ENCODE data around the gene USP10. TPM values are rescaled to one million over a fixed set of nuclear protein-coding genes. Genes with fewer than 3 reads are reported as not detected.

The USP10 gene
- total RNA-seq, 1 experiment from 2014 or later = 203 TPM

DNA sequence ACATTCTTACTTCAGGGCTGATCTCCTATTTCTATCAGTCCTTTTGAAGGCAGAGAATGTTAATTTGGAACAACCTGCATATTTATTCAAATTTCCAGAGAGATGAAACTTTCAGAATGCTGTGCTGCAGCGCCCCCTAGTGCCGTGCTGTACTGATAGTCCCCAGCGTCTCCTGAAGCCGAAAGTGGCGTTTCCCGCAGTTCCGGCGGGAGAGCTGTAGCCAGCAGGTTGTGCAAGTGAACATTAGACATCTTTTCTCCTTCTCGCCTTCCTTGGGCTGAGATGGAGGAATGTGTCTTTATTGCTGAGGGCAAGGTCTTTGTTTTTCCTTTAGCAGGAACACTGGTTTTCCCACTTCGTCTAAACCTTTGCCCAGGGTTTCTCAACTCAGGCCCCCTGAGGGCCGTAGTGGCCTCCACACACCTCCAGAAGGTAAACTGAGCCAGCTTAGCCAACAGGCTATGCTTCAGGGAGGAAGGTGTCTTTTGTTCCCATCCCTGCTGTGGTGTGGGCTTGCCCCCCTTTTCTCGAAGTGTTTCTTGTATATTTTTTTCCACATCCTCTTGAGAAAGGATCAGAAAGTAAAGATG is 26.4 kb downstream of the USP10 start:
- no peaks in the 10 kb centered on the region for H3K27me3 Mint-ChIP-seq (ENCODE audit: low read depth)
- Histone ChIP-seq H3T11ph (ENCODE audit: low read length) (no peak overlapping the region), H3K27me3 (ENCODE audit: insufficient read depth, low read length) (no peaks in the 10 kb centered on the region), H3K79me1 (ENCODE audit: insufficient read depth, low read depth, low read length, poor library complexity, severe bottlenecking) (peaks cover 8% of the 10 kb centered on the region), H3K14ac (ENCODE audit: insufficient read depth, low read length) (no peak overlapping the region), H3K79me2 (ENCODE audit: insufficient read depth, low read length) (peaks cover 43% of the 10 kb centered on the region; the same call in 1 of the 2 replicates), H3K9ac (ENCODE audit: extremely low read depth, insufficient read length, low read length) (no peak overlapping the region), H3K23me2 (ENCODE audit: insufficient read length, low read depth, low read length, poor library complexity, severe bottlenecking) (no peaks in the 10 kb centered on the region), H2BK5ac (ENCODE audit: insufficient read length, low read length) (no peak overlapping the region), H2BK12ac (ENCODE audit: insufficient read length, low read depth, low read length) (peak overlapping the region; percentile 53), H3K56ac (ENCODE audit: insufficient read length, low read depth, low read length) (no peak overlapping the region), H4K91ac (ENCODE audit: insufficient read length, low read depth, low read length) (no peak overlapping the region), H2BK20ac (ENCODE audit: low read depth, low read length, poor library complexity, severe bottlenecking) (no peak overlapping the region), H2BK15ac (ENCODE audit: low read depth, low read length) (no peak overlapping the region), H3K4ac (ENCODE audit: low read depth, low read length) (no peak overlapping the region), H3K23ac (ENCODE audit: insufficient read length, low read depth, low read length) (no peak overlapping the region), H4K20me1 (ENCODE audit: control insufficient read depth, insufficient read depth, insufficient read length) (no peaks in the 10 kb centered on the region), H3K4me1 (ENCODE audit: insufficient read depth, low read length) (peaks cover 13% of the 10 kb centered on the region; the same call in 1 of the 2 replicates), H4K5ac (ENCODE audit: insufficient read length, low read depth, low read length) (no peak overlapping the region), H4K8ac (replicated peaks; ENCODE audit: insufficient read length, low read depth, low read length) (no peak overlapping the region), H3K27ac (ENCODE audit: insufficient read length, low read depth, low read length) (no peak overlapping the region), H3K9me3 (ENCODE audit: control insufficient read depth, low read depth, low read length) (no peaks in the 10 kb centered on the region), H2AK5ac (ENCODE audit: insufficient read length, low read length) (no peak overlapping the region), H3K18ac (ENCODE audit: insufficient read length, low read depth, low read length) (peak overlapping the region; percentile 50), H3K4me2 (ENCODE audit: insufficient read depth, insufficient read length, low read length) (peak overlapping the region; percentile 22), H2BK120ac (ENCODE audit: low read depth, low read length, poor library complexity, severe bottlenecking) (no peak overlapping the region), H2AFZ (ENCODE audit: low read length) (no peak overlapping the region)
- peaks cover 68 to 81% of the 10 kb centered on the region in 2 experiments for H3K4me1 Mint-ChIP-seq
- H3K4me3 Mint-ChIP-seq = peak overlapping the region in 1 of 2 experiments; percentile 57; a peak in 1 of 5 replicates
- TF ChIP-seq, protein P1, sequence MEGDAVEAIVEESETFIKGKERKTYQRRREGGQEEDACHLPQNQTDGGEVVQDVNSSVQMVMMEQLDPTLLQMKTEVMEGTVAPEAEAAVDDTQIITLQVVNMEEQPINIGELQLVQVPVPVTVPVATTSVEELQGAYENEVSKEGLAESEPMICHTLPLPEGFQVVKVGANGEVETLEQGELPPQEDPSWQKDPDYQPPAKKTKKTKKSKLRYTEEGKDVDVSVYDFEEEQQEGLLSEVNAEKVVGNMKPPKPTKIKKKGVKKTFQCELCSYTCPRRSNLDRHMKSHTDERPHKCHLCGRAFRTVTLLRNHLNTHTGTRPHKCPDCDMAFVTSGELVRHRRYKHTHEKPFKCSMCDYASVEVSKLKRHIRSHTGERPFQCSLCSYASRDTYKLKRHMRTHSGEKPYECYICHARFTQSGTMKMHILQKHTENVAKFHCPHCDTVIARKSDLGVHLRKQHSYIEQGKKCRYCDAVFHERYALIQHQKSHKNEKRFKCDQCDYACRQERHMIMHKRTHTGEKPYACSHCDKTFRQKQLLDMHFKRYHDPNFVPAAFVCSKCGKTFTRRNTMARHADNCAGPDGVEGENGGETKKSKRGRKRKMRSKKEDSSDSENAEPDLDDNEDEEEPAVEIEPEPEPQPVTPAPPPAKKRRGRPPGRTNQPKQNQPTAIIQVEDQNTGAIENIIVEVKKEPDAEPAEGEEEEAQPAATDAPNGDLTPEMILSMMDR (conservative IDR thresholded peaks at IDR 0.05) = peak; percentile 99
- peaks cover 0 to 10% (median 2%) of the 10 kb centered on the region in 3 experiments; a peak in 5 of 7 replicates for H3K36me3 Mint-ChIP-seq (ENCODE audit: insufficient read depth in 1 of 3, low read depth in 3 of 3)
- DNase-seq = peak; percentile 79
- no peaks in the 10 kb centered on the region for H3K9me3 Mint-ChIP-seq
- peak overlapping the region; percentile 66 to 97 (median 91); a peak in 4 of 7 replicates for H3K27ac Mint-ChIP-seq
- no CpG with 5 or more reads among the region's 12 CpGs for WGBS (ENCODE audit: extremely low coverage, insufficient read length, low lambda C conversion rate)

All from H9 (cell line).